Peyer's patch (tissue), 4 donors: ENCODE measurements around the gene SYK.

Experiments
- POLR2A ChIP-seq, 2 donors: fragments of 450-650 bp; IDR thresholded peaks; one replicate each; pipeline ENCODE4 v1.5.1; 2017; ENCODE audit warnings: antibody characterized with exemption in 2 of 2, mild to moderate bottlenecking in 2 of 2, moderate library complexity in 2 of 2
- TF ChIP-seq, protein P1 (sequence below), 6 experiments: fragments of 450-650 bp in 4 of 6; fragments of 200-600 bp in 2 of 6; sonication (generic) in 1 of 6; IDR thresholded peaks; one replicate each; pipeline ENCODE4 v1.5.1; 2017 to 2019; ENCODE audit warnings: antibody characterized with exemption in 6 of 6, mild to moderate bottlenecking in 3 of 6, moderate library complexity in 1 of 6

DNA sequence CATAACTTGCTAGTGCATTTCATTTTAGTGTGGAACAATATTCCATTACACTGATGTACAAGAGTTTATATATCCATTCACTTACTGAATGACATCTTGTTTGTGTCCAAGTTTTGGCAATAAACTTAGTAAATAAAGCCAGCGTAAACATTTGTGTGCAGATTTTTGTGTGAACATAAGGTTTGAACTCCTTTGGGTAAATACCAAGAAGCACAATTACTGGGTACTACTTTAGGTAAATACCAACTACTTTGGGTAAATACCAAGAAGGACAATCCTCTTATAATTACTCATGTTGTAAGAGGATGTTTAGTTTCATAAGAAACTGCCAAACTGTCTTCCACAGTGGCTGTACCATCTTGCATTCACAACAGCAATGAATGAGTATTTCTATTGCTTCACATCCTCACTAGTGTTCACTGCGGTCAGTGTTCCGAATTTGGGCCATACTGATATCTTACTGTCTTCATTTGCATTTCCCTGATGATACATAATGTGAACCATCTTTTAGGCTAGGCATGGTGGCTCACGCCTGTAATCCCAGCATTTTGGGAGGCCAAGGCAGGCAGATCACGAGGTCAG lies 2.3 kb upstream of the SYK start:
- TF ChIP-seq, protein P1, sequence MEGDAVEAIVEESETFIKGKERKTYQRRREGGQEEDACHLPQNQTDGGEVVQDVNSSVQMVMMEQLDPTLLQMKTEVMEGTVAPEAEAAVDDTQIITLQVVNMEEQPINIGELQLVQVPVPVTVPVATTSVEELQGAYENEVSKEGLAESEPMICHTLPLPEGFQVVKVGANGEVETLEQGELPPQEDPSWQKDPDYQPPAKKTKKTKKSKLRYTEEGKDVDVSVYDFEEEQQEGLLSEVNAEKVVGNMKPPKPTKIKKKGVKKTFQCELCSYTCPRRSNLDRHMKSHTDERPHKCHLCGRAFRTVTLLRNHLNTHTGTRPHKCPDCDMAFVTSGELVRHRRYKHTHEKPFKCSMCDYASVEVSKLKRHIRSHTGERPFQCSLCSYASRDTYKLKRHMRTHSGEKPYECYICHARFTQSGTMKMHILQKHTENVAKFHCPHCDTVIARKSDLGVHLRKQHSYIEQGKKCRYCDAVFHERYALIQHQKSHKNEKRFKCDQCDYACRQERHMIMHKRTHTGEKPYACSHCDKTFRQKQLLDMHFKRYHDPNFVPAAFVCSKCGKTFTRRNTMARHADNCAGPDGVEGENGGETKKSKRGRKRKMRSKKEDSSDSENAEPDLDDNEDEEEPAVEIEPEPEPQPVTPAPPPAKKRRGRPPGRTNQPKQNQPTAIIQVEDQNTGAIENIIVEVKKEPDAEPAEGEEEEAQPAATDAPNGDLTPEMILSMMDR (IDR thresholded peaks at IDR 0.05): no peak
- no peak for TF ChIP-seq POLR2A (IDR thresholded peaks at IDR 0.05)
